VCaP (cell line): Measurements from ENCODE around the gene SEC14L3.

Source experiments
- H3K27ac ChIP-seq: fragments of 450-650 bp; 2 replicates; pipeline ENCODE4 v1.5.1; 2017
- TF ChIP-seq, protein P1 (sequence below): fragments of 450-650 bp; conservative IDR thresholded peaks from 2 replicates; pipeline ENCODE4 v1.5.1; 2017; ENCODE audit warnings: mild to moderate bottlenecking, moderate library complexity

Gene SEC14L3

DNA sequence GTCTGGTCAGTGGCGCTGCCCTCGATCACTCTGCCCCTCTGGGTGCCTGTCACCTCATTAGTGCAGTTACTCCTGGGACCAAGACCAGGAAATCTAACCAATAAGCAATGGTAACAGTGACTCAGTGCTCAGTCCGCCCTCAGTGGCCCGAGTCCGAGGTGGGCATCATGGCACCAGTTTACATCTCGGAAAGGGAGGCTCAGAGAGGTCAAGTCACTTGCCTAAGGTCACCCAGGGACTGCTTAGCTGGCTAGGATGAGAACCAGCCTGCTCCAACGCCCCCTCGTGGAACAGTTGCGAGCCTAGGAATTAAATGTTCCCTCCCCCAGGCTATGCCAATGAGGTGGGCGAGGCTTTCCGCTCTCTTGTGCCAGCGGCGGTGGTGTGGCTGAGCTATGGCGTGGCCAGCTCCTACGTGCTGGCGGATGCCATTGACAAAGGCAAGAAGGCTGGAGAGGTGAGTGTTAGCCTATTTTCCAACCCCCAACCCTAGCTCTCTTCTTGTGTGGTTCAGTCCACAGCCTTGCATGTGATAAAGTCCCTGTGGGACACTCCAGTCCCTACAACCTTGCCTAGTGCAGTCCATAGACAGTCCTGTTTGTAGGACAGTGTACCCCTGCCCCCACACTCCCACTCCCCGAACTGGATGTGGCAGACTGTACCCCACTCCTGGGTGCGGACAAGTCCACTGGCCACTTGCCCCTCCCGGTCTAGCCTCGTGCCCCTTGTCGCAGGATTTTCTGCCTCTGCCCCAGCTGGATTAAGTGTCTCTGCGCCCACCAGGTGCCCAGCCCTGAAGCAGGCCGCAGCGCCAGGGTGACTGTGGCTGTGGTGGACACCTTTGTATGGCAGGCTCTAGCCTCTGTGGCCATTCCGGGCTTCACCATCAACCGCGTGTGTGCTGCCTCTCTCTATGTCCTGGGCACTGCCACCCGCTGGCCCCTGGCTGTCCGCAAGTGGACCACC, 45.1 kb downstream of the SEC14L3 start:
- H3K27ac ChIP-seq: peak overlapping the region; percentile 95
- TF ChIP-seq, protein P1, sequence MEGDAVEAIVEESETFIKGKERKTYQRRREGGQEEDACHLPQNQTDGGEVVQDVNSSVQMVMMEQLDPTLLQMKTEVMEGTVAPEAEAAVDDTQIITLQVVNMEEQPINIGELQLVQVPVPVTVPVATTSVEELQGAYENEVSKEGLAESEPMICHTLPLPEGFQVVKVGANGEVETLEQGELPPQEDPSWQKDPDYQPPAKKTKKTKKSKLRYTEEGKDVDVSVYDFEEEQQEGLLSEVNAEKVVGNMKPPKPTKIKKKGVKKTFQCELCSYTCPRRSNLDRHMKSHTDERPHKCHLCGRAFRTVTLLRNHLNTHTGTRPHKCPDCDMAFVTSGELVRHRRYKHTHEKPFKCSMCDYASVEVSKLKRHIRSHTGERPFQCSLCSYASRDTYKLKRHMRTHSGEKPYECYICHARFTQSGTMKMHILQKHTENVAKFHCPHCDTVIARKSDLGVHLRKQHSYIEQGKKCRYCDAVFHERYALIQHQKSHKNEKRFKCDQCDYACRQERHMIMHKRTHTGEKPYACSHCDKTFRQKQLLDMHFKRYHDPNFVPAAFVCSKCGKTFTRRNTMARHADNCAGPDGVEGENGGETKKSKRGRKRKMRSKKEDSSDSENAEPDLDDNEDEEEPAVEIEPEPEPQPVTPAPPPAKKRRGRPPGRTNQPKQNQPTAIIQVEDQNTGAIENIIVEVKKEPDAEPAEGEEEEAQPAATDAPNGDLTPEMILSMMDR: peak; percentile 81

DNA sequence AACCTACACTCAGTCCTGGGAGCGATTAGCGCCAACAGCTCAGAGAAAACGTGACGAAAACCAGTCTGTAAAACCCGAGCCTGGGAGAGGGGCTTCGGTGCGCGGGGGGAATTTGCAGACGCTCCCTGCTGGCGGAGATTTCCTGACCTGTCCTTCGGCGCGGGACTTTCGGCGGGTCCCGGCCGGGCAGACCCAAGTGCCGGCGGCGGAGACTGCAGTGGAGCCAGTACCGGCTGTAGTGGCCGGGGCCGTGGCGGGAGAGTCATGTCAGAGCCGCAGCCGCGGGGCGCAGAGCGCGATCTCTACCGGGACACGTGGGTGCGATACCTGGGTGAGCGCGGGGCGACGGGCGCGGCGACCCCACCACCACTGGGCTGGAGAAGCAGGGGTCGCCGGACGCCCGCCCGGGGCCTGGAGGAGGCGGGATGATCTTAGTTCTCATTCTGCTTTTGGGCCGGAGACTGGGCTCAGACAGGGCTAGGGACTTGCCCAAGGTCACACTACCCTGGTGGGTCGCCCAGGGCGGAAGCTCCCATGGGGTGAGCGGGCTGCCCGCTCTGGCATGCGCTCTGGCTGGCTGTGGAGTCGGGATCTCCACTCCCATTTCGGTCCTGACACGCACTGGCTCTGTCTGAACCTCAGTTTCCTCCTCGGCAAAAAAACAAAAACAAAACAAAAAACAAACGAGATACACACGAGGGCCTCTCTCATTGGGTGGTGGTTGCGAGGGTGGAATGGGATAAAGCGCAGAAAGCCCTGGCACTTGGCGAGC, 46.0 kb downstream of the SEC14L3 start, which contains the start of gene MTFP1:
MTFP1 (plus strand) TSS at position 153 of the 772 bp plus-strand sequence; CDS start at position 265, 112 bp downstream.
- TF ChIP-seq, protein P1: no peak
- peak within 1 kb of the TSS; percentile 95 for H3K27ac ChIP-seq

DNA sequence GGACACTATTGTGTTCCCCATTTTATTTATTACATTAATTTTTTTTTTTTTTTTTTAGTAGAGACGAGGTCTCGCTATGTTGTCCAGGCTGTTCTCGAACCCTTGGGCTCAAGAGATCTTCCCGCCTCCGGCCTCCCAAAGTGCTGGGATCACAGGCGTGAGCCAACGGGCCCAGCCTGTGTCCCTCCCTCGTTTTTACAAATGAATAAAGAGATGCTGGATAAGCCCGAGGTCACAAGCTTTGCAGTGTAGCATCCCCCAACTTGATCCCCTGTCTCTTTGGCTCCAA, 46.5 kb downstream of the SEC14L3 start:
- TF ChIP-seq, protein P1: no peak
- peak overlapping the region; percentile 95 for H3K27ac ChIP-seq

DNA sequence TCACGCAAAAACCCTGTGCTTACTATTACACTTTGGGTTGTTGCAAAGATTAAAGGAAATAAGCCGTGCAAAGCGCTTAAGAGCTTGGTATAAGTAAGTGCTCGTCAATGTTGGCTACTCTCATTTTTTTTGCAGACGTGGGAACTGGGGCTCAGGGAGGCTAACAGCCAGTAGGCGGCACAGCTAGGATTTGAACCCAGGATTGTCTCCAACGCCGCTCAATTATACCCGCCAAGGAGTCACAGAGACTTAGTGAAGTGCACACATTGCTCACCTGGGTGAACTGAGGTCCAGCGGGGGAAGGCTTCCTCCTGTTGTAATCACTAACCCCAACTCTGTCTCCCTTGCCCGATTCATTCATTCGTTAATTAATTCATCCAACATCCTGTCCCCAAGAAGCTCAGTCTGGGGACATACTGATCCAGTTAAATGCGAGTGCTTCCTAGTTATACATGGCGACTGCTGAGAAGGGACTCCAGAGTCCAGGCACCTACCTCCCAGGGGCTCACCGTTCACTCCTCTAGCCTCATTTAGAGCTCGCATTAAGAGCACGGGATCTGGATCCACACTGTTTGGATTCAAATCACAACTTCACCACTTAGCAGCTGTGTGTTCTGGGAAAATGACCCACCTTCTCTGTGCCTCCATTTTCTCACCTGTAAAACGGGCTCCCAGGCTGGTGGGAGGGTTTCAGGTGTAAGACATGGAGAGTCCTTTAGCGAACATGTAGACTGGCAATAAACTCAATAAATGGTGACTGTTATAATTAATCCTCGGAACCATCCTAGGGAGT, 47.1 kb downstream of the SEC14L3 start:
- TF ChIP-seq, protein P1: no peak
- H3K27ac ChIP-seq: peak overlapping the region; percentile 95

DNA sequence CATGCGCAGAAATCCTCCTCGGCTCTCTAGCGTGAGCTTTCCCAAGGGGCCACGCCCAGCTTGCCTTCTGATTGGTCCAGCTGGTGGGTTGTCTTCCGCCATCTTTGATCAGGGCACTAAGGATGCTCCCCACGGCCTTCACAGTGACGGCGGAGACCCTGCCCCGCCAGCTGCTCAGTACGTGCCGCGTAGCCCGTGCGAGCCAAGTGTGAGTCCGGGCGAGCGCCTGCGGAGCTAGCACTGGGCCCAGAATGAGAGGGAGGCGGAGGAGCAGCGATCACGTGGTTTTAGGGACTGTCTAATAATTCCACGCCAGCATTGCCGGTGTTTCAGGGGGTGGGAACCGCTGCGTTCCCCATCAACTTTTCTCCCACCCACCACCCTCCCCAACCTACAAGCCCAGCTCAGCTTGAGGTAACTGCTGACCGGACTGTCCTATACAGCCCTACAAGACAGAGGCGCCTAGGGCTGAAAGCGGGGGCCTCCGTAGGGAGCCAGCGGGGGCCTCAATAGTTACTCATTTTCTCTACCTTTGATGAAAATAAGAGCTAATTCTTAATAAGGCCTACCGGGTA, 47.8 kb downstream of the SEC14L3 start:
- peak overlapping the region; percentile 95 for H3K27ac ChIP-seq
- TF ChIP-seq, protein P1: no peak

DNA sequence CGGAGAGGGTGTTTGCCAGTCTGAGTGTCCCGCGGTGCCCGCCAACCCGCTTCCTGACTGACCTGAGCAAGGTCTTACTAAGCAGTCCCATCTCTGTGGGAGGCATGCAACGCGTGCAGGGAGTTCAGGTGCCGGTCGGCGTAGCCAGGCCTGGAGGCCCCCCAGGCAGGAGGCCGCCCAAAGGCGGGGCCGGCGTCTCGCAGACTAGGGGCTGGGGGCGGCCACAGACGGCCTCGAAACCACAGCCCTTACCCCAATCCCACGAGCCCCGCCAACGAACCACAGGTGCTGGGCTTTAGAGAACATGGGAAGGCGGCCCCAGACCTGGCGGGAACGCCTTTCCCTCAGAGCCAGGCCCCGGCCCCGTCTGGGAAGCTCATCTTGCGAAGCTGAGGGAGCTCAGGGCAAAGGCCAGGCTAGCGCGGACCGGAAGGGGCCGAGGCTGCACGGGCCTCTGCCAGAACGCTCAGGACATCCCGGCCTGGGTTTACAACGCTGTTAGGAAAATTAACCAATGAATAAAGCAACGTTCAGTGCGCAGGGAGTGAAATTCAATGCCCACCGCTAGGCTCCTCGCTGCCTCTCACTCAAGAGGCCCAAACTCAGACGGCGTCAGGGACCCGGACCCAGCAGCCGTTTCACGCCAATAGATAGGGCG, 48.4 kb downstream of the SEC14L3 start:
- peak overlapping the region; percentile 95 for H3K27ac ChIP-seq
- TF ChIP-seq, protein P1: 0 out of 2 replicates have a peak, but pooled peaks have one; percentile 7
